Colonic mucosa (tissue), 4 donors: Measurements from ENCODE around the gene LRPPRC. TPM values are rescaled to one million over a fixed set of nuclear protein-coding genes. Genes with fewer than 3 reads are reported as not detected.
"Not testable (repeated sequence)": the region's sequence is repeated elsewhere in the genome, so short reads cannot be mapped to it uniquely, and the experiment has no call there.

Source experiments
- DNase-seq: peaks from one replicate; pipeline ENCODE4 v3.0.0-alpha.2; 2020
- H3K27ac ChIP-seq: fragments of 200-600 bp; one replicate; pipeline ENCODE4 v1.8.0; 2021
- H3K27me3 ChIP-seq: fragments of 200-600 bp; one replicate; pipeline ENCODE4 v1.8.0; 2021
- H3K36me3 ChIP-seq: fragments of 200-600 bp; one replicate; pipeline ENCODE4 v1.8.0; 2021
- H3K4me1 ChIP-seq: fragments of 200-600 bp; one replicate; pipeline ENCODE4 v1.8.0; 2021; ENCODE audit warnings: mild to moderate bottlenecking
- H3K4me3 ChIP-seq: fragments of 200-600 bp; one replicate; pipeline ENCODE4 v1.8.0; 2021
- H3K9ac ChIP-seq, 2 donors: one replicate each; pipeline ENCODE4 v1.7.0; 2013; ENCODE audit warnings: control low read depth in 2 of 2, low read depth in 2 of 2, low read length in 2 of 2
- H3K9me3 ChIP-seq: fragments of 200-600 bp; one replicate; pipeline ENCODE4 v1.8.0; 2021
- CTCF ChIP-seq: fragments of 200-600 bp; IDR thresholded peaks from one replicate; pipeline ENCODE4 v1.8.0; 2022; ENCODE audit warnings: antibody characterized with exemption, mild to moderate bottlenecking
- intact Hi-C: fragments of 100-400 bp; cut with DNase I; formaldehyde crosslinking; loops from one replicate; pipeline ENCODE4 v1.14.1; 2022
- total RNA-seq, 2 donors: library from RNA; stranded (reverse); fragmentation: NEBNext Ultra II Directional in 1 of 2; extraction: Animal tissue kit (Norgen Biotek cat#: 25700) in 1 of 2; gene quantifications; one replicate each; pipeline ENCODE4 v1.2.1, GENCODE V29; 2021
- donor health status: healthy.
- donor health status: DM: no; HTN: no; CAD: no.
- donor health status: DM: no; HTN: no; CAD: no.

LRPPRC gene
- total RNA-seq, 2 donors from 2014 or later, result 106 to 131 TPM

GRCh38 chr2:44037221-44037620, 41.4 kb upstream of the LRPPRC start:
- Histone ChIP-seq H3K36me3 (no peaks in the 10 kb centered on the region), H3K4me3 (no peak overlapping the region)
- TF ChIP-seq CTCF, result no peak

GRCh38 chr2:44033947-44034346, 38.2 kb upstream of the LRPPRC start:
- TF ChIP-seq CTCF, result no peak
- no peaks in the 10 kb centered on the region for H3K36me3 ChIP-seq
- DNase-seq, result no peak
- intact Hi-C loops, result no loop called here
- H3K27me3 ChIP-seq, result no peaks in the 10 kb centered on the region
- H3K27ac ChIP-seq, result no peak overlapping the region
- no peaks in the 10 kb centered on the region for H3K4me1 ChIP-seq
- no peaks in the 10 kb centered on the region for H3K9me3 ChIP-seq
- no peak overlapping the region for H3K9ac ChIP-seq
- H3K4me3 ChIP-seq, result no peak overlapping the region

More at GRCh38 chr2:44037221-44037620, 41.4 kb upstream of the LRPPRC start:
- intact Hi-C loops, result no loop called here
- Histone ChIP-seq H3K9ac (no peak overlapping the region), H3K4me1 (no peaks in the 10 kb centered on the region), H3K9me3 (no peaks in the 10 kb centered on the region), H3K27me3 (no peaks in the 10 kb centered on the region), H3K27ac (no peak overlapping the region)
- DNase-seq, result no peak

GRCh38 chr2:44027076-44027475, 31.3 kb upstream of the LRPPRC start:
- H3K27ac ChIP-seq, H3K9ac ChIP-seq, H3K36me3 ChIP-seq, intact Hi-C loops, H3K9me3 ChIP-seq, DNase-seq, H3K4me3 ChIP-seq, H3K4me1 ChIP-seq, H3K27me3 ChIP-seq: not testable (repeated sequence)

- intact Hi-C loops, result no loop called here
- Histone ChIP-seq H3K27me3 (no peaks in the 10 kb centered on the region), H3K9me3 (no peaks in the 10 kb centered on the region), H3K9ac (no peak overlapping the region), H3K36me3 (no peaks in the 10 kb centered on the region), H3K4me1 (no peaks in the 10 kb centered on the region), H3K4me3 (no peak overlapping the region), H3K27ac (no peak overlapping the region)
- TF ChIP-seq CTCF, result no peak
- DNase-seq, result peak; percentile 24
These were observed 20.5 kb upstream of the LRPPRC start for GRCh38 chr2:44016282-44016681.

- intact Hi-C loops, result no loop called here
- H3K27ac ChIP-seq, result no peak overlapping the region
- no peak for DNase-seq
- no peaks in the 10 kb centered on the region for H3K9me3 ChIP-seq
- H3K4me3 ChIP-seq, result no peak overlapping the region
- no peak overlapping the region for H3K9ac ChIP-seq
- no peaks in the 10 kb centered on the region for H3K4me1 ChIP-seq
- TF ChIP-seq CTCF, result no peak
- no peaks in the 10 kb centered on the region for H3K27me3 ChIP-seq
- no peaks in the 10 kb centered on the region for H3K36me3 ChIP-seq
These were observed 19.4 kb upstream of the LRPPRC start for GRCh38 chr2:44015239-44015638.

GRCh38 chr2:44013205-44013604, 17.4 kb upstream of the LRPPRC start:
- intact Hi-C loops, result not testable (repeated sequence)

GRCh38 chr2:44010266-44010665, 14.5 kb upstream of the LRPPRC start:
- H3K27ac ChIP-seq, result no peak overlapping the region
- H3K9me3 ChIP-seq, result no peaks in the 10 kb centered on the region
- H3K27me3 ChIP-seq, result no peaks in the 10 kb centered on the region
- no peaks in the 10 kb centered on the region for H3K36me3 ChIP-seq
- intact Hi-C loops, result no loop called here
- H3K4me3 ChIP-seq, result no peak overlapping the region
- no peak for TF ChIP-seq CTCF
- no peak for DNase-seq
- H3K9ac ChIP-seq, result no peak overlapping the region
- no peaks in the 10 kb centered on the region for H3K4me1 ChIP-seq

More at GRCh38 chr2:44013205-44013604, 17.4 kb upstream of the LRPPRC start:
- H3K36me3 ChIP-seq, H3K4me1 ChIP-seq, H3K9ac ChIP-seq, DNase-seq, H3K9me3 ChIP-seq, H3K27me3 ChIP-seq, H3K27ac ChIP-seq, H3K4me3 ChIP-seq: not testable (repeated sequence)
